PC-9 (cell line): ENCODE data around the gene CYS1.

Source experiments
- CTCF ChIP-seq: fragments of 200-600 bp; sonication (generic); conservative IDR thresholded peaks from 2 replicates; pipeline ENCODE4 v1.6.1; 2017; ENCODE audit warnings: mixed run types, antibody characterized with exemption, mild to moderate bottlenecking, moderate library complexity
- EZH2 ChIP-seq: fragments of 200-600 bp; sonication (generic); IDR thresholded peaks from 2 replicates; pipeline ENCODE4 v1.8.0; 2017; ENCODE audit warnings: antibody characterized with exemption, low read depth

GRCh38 chr2:10007921-10008808 is 72.0 kb downstream of the CYS1 start:
- TF ChIP-seq CTCF = no peak
- no peak for TF ChIP-seq EZH2
